Neural crest cell (in vitro differentiated cells): ENCODE results near the gene KISS1R. TPM values are rescaled to one million over a fixed set of nuclear protein-coding genes. Genes with fewer than 3 reads are reported as not detected.
A peak's percentile ranks its signal among the peaks of the same experiment; 100 is the strongest.
"Not testable (repeated sequence)": the region's sequence is repeated elsewhere in the genome, so short reads cannot be mapped to it uniquely, and the experiment has no call there.

Source experiments
- DNase-seq: peaks from one replicate; pipeline ENCODE4 v3.0.0; 2021; ENCODE audit warnings: low read depth, mixed read lengths, low spot score
- H3K27ac Mint-ChIP-seq: one replicate; pipeline ENCODE4 v1.8.0; 2021; ENCODE audit warnings: mild to moderate bottlenecking, mixed read lengths; ENCODE audit not compliant: unreplicated experiment
- H3K27me3 Mint-ChIP-seq: 2 replicates; pipeline ENCODE4 v1.8.0; 2021; ENCODE audit warnings: low read depth, mild to moderate bottlenecking, mixed read lengths
- H3K36me3 Mint-ChIP-seq: 2 replicates; pipeline ENCODE4 v1.8.0; 2021; ENCODE audit warnings: low read depth, mild to moderate bottlenecking, mixed read lengths
- H3K4me1 Mint-ChIP-seq: 2 replicates; pipeline ENCODE4 v1.8.0; 2021; ENCODE audit warnings: mixed read lengths
- H3K4me3 Mint-ChIP-seq: one replicate; pipeline ENCODE4 v1.8.0; 2021; ENCODE audit warnings: mild to moderate bottlenecking, mixed read lengths
- H3K9me3 Mint-ChIP-seq: 2 replicates; pipeline ENCODE4 v1.8.0; 2021; ENCODE audit warnings: mixed read lengths
- CTCF ChIP-seq: fragments of 200-600 bp; sonication (generic); conservative IDR thresholded peaks from 2 replicates; pipeline ENCODE4 v1.5.0; 2021; ENCODE audit warnings: antibody characterized with exemption, mild to moderate bottlenecking
- total RNA-seq: library from RNA; stranded (reverse); gene quantifications from 2 replicates; pipeline ENCODE4 v1.2.1, GENCODE V29; 2021

KISS1R gene
- total RNA-seq, 1 donor from 2014 or later = 2.4 TPM

DNA sequence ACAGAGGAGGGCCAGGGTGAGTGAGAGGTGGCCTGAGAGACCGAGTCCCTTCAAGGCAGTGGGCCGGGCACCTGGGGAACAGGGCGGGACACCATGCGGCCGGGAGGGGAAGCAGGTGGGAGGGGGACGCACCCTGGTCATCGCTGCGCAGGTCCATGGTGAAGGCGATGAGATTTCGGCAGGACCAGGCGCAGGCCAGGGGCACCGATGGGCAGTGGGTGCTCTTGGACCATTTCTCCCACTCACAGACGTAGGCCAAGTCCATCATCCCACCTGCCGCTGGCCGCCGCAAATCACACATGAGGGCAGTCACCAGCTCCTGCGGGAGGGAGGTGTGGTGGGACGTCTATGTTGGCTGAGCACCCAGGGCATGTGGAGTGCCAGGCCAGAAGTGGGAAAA is 26.3 kb upstream of the KISS1R start:
- Mint-ChIP-seq H3K36me3 (no peaks in the 10 kb centered on the region), H3K9me3 (no peaks in the 10 kb centered on the region), H3K27me3 (peaks cover 6% of the 10 kb centered on the region), H3K4me1 (peaks cover 10% of the 10 kb centered on the region), H3K27ac (no peak overlapping the region), H3K4me3 (peak overlapping the region; percentile 79)
- DNase-seq = no peak
- no peak for TF ChIP-seq CTCF

DNA sequence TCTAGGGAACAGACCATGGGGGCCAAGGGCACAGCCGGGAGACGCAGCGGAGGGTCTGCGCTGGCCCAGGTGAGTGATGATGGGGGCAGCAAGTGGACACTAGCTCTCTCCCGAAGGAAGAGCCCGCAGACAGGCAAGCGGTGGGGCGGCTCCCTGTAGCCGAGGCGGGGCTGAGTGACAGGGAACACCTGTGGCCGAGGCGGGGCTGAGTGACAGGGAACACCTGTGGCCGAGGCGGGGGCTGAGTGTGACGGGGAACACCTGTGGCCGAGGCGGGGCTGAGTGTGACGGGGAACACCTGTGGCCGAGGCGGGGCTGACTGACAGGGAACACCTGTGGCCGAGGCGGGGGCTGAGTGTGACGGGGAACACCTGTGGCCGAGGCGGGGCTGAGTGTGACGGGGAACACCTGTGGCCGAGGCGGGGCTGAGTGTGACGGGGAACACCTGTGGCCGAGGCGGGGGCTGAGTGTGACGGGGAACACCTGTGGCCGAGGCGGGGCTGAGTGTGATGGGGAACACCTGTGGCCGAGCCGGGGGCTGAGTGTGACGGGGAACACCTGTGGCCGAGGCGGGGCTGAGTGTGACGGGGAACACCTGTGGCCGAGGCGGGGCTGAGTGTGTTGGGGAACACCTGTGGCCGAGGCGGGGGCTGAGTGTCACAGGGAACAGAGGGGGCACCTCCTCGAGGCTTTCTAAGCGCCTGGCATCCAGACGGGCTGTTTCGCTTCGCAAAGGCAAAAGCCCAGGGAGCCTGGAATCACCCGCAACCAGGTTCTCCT is 25.5 kb upstream of the KISS1R start:
- H3K27me3 Mint-ChIP-seq, H3K9me3 Mint-ChIP-seq, H3K27ac Mint-ChIP-seq, DNase-seq, H3K36me3 Mint-ChIP-seq: not testable (repeated sequence)
- H3K4me3 Mint-ChIP-seq = peak overlapping the region; percentile 89
- H3K4me1 Mint-ChIP-seq = peaks cover 10% of the 10 kb centered on the region

DNA sequence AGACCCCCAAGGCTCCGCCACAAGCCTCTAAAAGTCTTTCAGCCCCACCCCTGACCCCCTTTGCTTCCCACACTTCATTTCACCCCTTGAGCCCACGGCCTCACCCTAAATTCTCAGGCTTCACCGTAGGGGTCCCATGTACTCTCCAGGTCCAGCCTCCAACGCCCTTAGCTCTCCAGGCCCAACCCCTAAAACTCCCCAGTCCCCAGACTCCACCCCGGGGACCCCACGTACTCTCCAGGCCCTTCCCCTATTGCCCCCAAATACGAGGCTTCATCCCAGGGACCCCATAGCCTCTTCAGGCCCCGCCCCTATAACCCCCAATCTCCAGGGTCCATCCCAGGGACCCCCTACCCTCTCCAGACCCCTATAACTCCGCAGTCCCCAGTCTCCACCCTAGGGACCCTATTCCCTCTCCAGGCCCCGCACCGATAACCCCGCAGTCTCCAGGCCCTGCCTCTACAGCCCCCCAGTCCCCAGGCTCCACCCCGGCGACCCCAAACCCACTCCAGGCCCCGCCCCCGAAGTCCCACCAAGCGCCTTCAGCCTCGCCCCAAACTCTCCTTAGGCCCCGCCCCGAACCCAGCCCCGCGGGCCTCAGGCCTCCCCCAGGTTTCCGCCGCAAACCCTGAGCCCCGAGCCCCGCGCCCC is 24.8 kb upstream of the KISS1R start:
- Mint-ChIP-seq H3K9me3 (no peaks in the 10 kb centered on the region), H3K36me3 (no peaks in the 10 kb centered on the region), H3K27me3 (peaks cover 6% of the 10 kb centered on the region), H3K4me3 (peak overlapping the region; percentile 89), H3K27ac (no peak overlapping the region), H3K4me1 (peaks cover 10% of the 10 kb centered on the region)
- no peak for TF ChIP-seq CTCF
- DNase-seq = no peak

GRCh38 chr19:892894-893689 is 24.0 kb upstream of the KISS1R start, which contains the start of the genes MED16 and RNU6-9:
MED16 (minus strand) TSS chr19:893187; CDS start chr19:891131, 2,056 bp downstream.
RNU6-9 (plus strand) TSS chr19:893484.
- Mint-ChIP-seq H3K4me3 (peak within 1 kb of the TSS; percentile 91), H3K9me3 (no peaks in the 10 kb centered on the region), H3K27ac (peak within 1 kb of the TSS; percentile 100), H3K36me3 (no peaks in the 10 kb centered on the region), H3K4me1 (peaks cover 10% of the 10 kb centered on the region), H3K27me3 (peaks cover 6% of the 10 kb centered on the region)
- no peak for TF ChIP-seq CTCF
- peak; percentile 86 for DNase-seq

GRCh38 chr19:896434-896833 is 20.7 kb upstream of the KISS1R start:
- peak overlapping the region; percentile 38 for H3K4me3 Mint-ChIP-seq
- no peak overlapping the region for H3K27ac Mint-ChIP-seq
- no peak for TF ChIP-seq CTCF
- no peaks in the 10 kb centered on the region for H3K9me3 Mint-ChIP-seq
- DNase-seq = no peak
- no peaks in the 10 kb centered on the region for H3K36me3 Mint-ChIP-seq
- peaks cover 10% of the 10 kb centered on the region for H3K4me1 Mint-ChIP-seq
- peaks cover 6% of the 10 kb centered on the region for H3K27me3 Mint-ChIP-seq
